SU-DHL-6 (cell line): ENCODE measurements around the gene ZBED2.

Experiments used
- H2AFZ ChIP-seq: fragments of 200-600 bp; sonication (generic); 2 replicates; pipeline ENCODE4 v1.6.1; 2014; ENCODE audit warnings: low read depth, mild to moderate bottlenecking, moderate library complexity, mixed read lengths, antibody characterized with exemption, low read length; ENCODE audit not compliant: severe bottlenecking
- H3F3A ChIP-seq: fragments of 200-600 bp; shearing (Covaris generic); 2 replicates; pipeline ENCODE4 v1.6.0; 2016; ENCODE audit warnings: antibody characterized with exemption, mild to moderate bottlenecking; ENCODE audit not compliant: insufficient read depth
- H3K27ac ChIP-seq: fragments of 200-600 bp; sonication (generic); 2 replicates; pipeline ENCODE4 v1.5.1; 2016; ENCODE audit warnings: low read depth, mild to moderate bottlenecking, low read length, moderate library complexity, mixed read lengths
- H3K27me3 ChIP-seq: fragments of 200-600 bp; sonication (generic), shearing (Covaris generic); 2 replicates; pipeline ENCODE4 v1.6.0; 2014; ENCODE audit warnings: mild to moderate bottlenecking, low read length
- H3K36me3 ChIP-seq: fragments of 200-600 bp; sonication (generic); 2 replicates; pipeline ENCODE4 v1.6.1; 2014; ENCODE audit warnings: mild to moderate bottlenecking, low read length, mixed read lengths
- H3K4me2 ChIP-seq: fragments of 300-600, 200-600 bp; shearing (Covaris generic), sonication (generic); 2 replicates; pipeline ENCODE4 v1.6.0; 2014; ENCODE audit warnings: low read length, low read depth, mild to moderate bottlenecking; ENCODE audit not compliant: poor library complexity, severe bottlenecking
- H3K4me3 ChIP-seq: fragments of 200-600 bp; sonication (generic); 2 replicates; pipeline ENCODE4 v1.5.1; 2014; ENCODE audit warnings: antibody characterized with exemption, low read length, mild to moderate bottlenecking, mixed read lengths; ENCODE audit not compliant: insufficient read depth, poor library complexity, severe bottlenecking
- H3K79me2 ChIP-seq: fragments of 200-600 bp; sonication (generic); 2 replicates; pipeline ENCODE4 v1.6.1; 2014; ENCODE audit warnings: mild to moderate bottlenecking, low read length, moderate library complexity; ENCODE audit not compliant: insufficient read depth
- H3K9ac ChIP-seq: fragments of 200-600 bp; sonication (generic); 2 replicates; pipeline ENCODE4 v1.7.0; 2014; ENCODE audit warnings: mild to moderate bottlenecking, low read length
- H3K9me2 ChIP-seq: fragments of 200-600 bp; sonication (generic); replicated peaks from 2 replicates; pipeline ENCODE4 v1.6.1; 2014; ENCODE audit warnings: low read length; ENCODE audit not compliant: insufficient read depth
- H3K9me3 ChIP-seq: fragments of 200-600 bp; sonication (generic); 2 replicates; pipeline ENCODE4 v1.6.1; 2014; ENCODE audit warnings: low read length, mixed read lengths; ENCODE audit not compliant: insufficient read depth
- H4K20me1 ChIP-seq: fragments of 200-600 bp; sonication (generic); 2 replicates; pipeline ENCODE4 v1.6.1; 2014; ENCODE audit warnings: low read depth, mild to moderate bottlenecking, antibody characterized with exemption, low read length, moderate library complexity, mixed read lengths
- EZH2phosphoT487 ChIP-seq: fragments of 200-600 bp; sonication (generic), shearing (Covaris generic); conservative IDR thresholded peaks from 2 replicates; pipeline ENCODE4 v1.6.1; 2018; ENCODE audit warnings: mild to moderate bottlenecking, antibody characterized with exemption, low read length, moderate library complexity, mixed read lengths
- TF ChIP-seq, protein P1 (sequence below): fragments of 200-600 bp; sonication (generic); IDR thresholded peaks from one replicate; pipeline ENCODE4 v1.5.1; 2017; ENCODE audit warnings: antibody characterized with exemption, mild to moderate bottlenecking, low read length, moderate library complexity; ENCODE audit not compliant: insufficient read depth, poor library complexity, severe bottlenecking

The ZBED2 gene

DNA sequence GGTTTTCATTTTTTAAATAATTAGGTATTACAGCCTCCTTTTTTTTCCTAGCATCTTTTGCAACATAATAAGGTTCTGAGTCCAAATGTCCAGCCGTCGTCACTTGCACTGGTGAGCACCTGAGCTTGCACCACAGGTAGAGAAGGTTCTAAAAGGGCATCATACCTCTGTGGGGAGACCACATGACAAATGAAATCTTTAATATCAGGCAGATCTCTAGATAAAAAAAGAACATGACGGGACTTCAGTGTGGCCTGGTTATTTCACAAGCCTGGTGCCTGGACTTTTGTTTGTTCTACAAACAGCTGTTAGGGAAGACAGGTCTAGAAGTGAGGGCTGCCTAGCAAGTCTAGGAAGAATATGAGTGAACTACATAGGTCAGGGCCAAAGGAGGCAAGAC lies 3.6 kb downstream of the ZBED2 start:
- no peaks in the 10 kb centered on the region for H3K9me3 ChIP-seq
- TF ChIP-seq EZH2phosphoT487: no peak
- TF ChIP-seq, protein P1, sequence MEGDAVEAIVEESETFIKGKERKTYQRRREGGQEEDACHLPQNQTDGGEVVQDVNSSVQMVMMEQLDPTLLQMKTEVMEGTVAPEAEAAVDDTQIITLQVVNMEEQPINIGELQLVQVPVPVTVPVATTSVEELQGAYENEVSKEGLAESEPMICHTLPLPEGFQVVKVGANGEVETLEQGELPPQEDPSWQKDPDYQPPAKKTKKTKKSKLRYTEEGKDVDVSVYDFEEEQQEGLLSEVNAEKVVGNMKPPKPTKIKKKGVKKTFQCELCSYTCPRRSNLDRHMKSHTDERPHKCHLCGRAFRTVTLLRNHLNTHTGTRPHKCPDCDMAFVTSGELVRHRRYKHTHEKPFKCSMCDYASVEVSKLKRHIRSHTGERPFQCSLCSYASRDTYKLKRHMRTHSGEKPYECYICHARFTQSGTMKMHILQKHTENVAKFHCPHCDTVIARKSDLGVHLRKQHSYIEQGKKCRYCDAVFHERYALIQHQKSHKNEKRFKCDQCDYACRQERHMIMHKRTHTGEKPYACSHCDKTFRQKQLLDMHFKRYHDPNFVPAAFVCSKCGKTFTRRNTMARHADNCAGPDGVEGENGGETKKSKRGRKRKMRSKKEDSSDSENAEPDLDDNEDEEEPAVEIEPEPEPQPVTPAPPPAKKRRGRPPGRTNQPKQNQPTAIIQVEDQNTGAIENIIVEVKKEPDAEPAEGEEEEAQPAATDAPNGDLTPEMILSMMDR: no peak
- no peak overlapping the region for H3K4me2 ChIP-seq
- no peaks in the 10 kb centered on the region for H3F3A ChIP-seq
- no peak overlapping the region for H3K27ac ChIP-seq
- no peaks in the 10 kb centered on the region for H3K9me2 ChIP-seq
- no peaks in the 10 kb centered on the region for H3K36me3 ChIP-seq
- no peak overlapping the region for H3K9ac ChIP-seq
- no peaks in the 10 kb centered on the region for H4K20me1 ChIP-seq
- H3K4me3 ChIP-seq: no peak overlapping the region
- no peaks in the 10 kb centered on the region for H3K79me2 ChIP-seq
- H3K27me3 ChIP-seq: no peaks in the 10 kb centered on the region
- no peak overlapping the region for H2AFZ ChIP-seq

DNA sequence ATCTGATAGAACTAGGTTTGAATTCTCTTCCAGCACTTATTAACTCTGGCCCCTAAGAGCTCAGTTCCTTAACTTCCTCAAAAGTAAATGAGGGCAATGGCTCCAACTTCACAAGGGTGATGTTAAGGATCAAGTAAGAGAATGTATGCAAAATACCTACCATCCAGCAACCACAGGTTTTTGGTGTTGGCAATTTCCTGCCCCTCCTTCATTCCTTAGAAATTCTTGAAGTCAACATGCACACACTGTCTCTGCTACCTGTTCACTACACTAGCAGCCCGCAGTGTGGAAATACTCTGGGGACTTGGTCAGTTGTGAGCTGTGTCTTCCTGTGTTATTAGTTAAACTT lies 5.0 kb downstream of the ZBED2 start:
- Histone ChIP-seq H3K9ac (no peak overlapping the region), H3K27me3 (no peaks in the 10 kb centered on the region), H3K27ac (no peak overlapping the region), H3K4me3 (no peak overlapping the region), H3F3A (no peaks in the 10 kb centered on the region), H4K20me1 (no peaks in the 10 kb centered on the region), H3K4me2 (no peak overlapping the region), H3K79me2 (no peaks in the 10 kb centered on the region), H3K9me3 (no peaks in the 10 kb centered on the region), H2AFZ (no peak overlapping the region), H3K9me2 (no peaks in the 10 kb centered on the region), H3K36me3 (no peaks in the 10 kb centered on the region)
- TF ChIP-seq, protein P1: no peak
- no peak for TF ChIP-seq EZH2phosphoT487

DNA sequence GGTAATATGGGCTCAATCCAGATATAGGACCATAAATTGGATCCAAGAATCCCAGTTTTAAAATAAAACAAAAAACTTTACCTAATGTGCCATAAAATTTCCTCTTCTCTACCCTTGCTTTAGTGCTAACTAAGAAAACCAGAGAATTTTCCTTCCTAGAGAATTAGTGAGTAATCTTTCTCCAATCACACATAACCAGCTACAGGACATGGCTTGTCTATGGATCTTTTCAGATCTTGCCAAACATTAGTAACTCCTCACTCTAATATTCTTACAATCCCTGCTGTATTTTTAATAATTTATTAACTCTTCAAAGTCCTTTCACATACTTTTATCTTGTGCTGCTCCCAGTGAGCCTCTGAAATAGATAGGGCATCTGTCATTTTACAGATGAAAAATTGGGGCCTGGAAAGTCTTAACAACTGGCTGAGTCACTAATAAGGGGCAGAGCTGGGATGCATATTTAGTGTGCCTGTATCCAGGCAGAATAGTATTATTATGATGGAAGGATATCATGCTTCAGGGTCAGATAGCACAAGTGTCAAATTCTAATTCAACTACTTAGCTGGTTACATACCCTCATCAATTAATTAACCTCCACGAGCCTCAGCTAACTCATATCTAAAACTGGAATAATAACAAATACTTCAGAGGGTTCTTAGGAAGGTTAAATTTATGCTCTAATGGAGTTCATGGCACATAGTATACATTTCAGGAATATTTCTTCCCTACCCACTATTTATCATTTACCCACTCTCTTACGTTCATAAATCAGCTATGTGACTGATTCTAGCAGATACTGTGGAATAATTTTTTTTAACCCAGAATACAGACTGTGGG lies 5.6 kb downstream of the ZBED2 start:
- H3K4me2 ChIP-seq: no peak overlapping the region
- no peak overlapping the region for H3K27ac ChIP-seq
- no peaks in the 10 kb centered on the region for H3K27me3 ChIP-seq
- no peaks in the 10 kb centered on the region for H3K36me3 ChIP-seq
- H3K4me3 ChIP-seq: no peak overlapping the region
- no peaks in the 10 kb centered on the region for H4K20me1 ChIP-seq
- H3K9ac ChIP-seq: no peak overlapping the region
- TF ChIP-seq EZH2phosphoT487: no peak
- TF ChIP-seq, protein P1: no peak
- no peaks in the 10 kb centered on the region for H3K9me2 ChIP-seq
- H3K9me3 ChIP-seq: no peaks in the 10 kb centered on the region
- no peak overlapping the region for H2AFZ ChIP-seq
- no peaks in the 10 kb centered on the region for H3F3A ChIP-seq
- H3K79me2 ChIP-seq: no peaks in the 10 kb centered on the region
